HepG2 (cell line): ENCODE measurements around the gene TMPRSS7. TPM values are rescaled to one million over a fixed set of nuclear protein-coding genes. Genes with fewer than 3 reads are reported as not detected.

Experiments used
- ATAC-seq: fragments of 200-7000 bp; cut with Tn5 transposase; 3 replicates; pipeline ENCODE4 v1.9.1; 2020; ENCODE audit warnings: mild to moderate bottlenecking, moderate library complexity
- BruUV-seq: library from RNA; stranded (reverse); fragments of 400-500 nt; replicated peaks from 2 replicates; lab custom pipeline; 2021; lab: Mats Ljungman, UMichigan
- CTCF ChIA-PET: fragments of 300-600 bp; formaldehyde crosslinking; extraction: SDS; loops from one replicate; lab custom pipeline; 2021; ENCODE audit warnings: low total read pairs, inconsistent platforms, low intra/inter-chr PET ratio; lab: Yijun Ruan, JAX
- POLR2A ChIA-PET: fragments of 350-600 bp; sonication (Branson Sonifier 250); formaldehyde crosslinking; loops from one replicate; lab custom pipeline; 2020; ENCODE audit warnings: antibody characterized with exemption, inconsistent platforms; lab: Yijun Ruan, JAX
- DNase-seq: peaks from one replicate; pipeline ENCODE4 v3.0.0-alpha.2; 2015; ENCODE audit warnings: low spot score
- FAIRE-seq: peaks from 3 replicates; lab custom pipeline; 2011; peaks lifted over from hg19 to GRCh38; lab: Jason Lieb, UNC
- H2AFZ ChIP-seq: one replicate; pipeline ENCODE4 v1.6.1; 2011; ENCODE audit warnings: low read length, inconsistent platforms
- H3K27ac ChIP-seq: fragments of 300-600 bp; 3 replicates; pipeline ENCODE4 v1.8.0; 2011; ENCODE audit warnings: mixed run types, mild to moderate bottlenecking, mixed read lengths, low read length, inconsistent platforms; ENCODE audit not compliant: insufficient read depth; ENCODE audit errors: extremely low read length
- H3K27me3 ChIP-seq, 2 experiments: fragments of 200-600 bp in 1 of 2; 2 replicates in 1 of 2; 3 replicates in 1 of 2; pipeline versions ENCODE4 v1.6.0 to v1.8.0; 2011; ENCODE audit warnings: low read length in 2 of 2, mild to moderate bottlenecking in 2 of 2, moderate library complexity in 2 of 2, inconsistent platforms in 1 of 2; ENCODE audit not compliant: insufficient read depth in 2 of 2, control insufficient read depth in 1 of 2
- H3K36me3 ChIP-seq, 2 experiments: fragments of 200-600 bp in 1 of 2; replicated peaks in 1 of 2; 2 replicates in 1 of 2; 3 replicates in 1 of 2; pipeline versions ENCODE4 v1.5.1 to v1.8.0; 2011; ENCODE audit warnings: low read length in 2 of 2, inconsistent platforms in 1 of 2; ENCODE audit not compliant: insufficient read depth in 2 of 2, control insufficient read depth in 1 of 2
- H3K4me1 ChIP-seq: 2 replicates; pipeline ENCODE4 v1.5.1; 2012; ENCODE audit warnings: low read length, inconsistent platforms; ENCODE audit not compliant: insufficient read depth
- H3K4me2 ChIP-seq: 2 replicates; pipeline ENCODE4 v1.6.0; 2011; ENCODE audit warnings: low read depth, low read length, inconsistent platforms
- H3K4me3 ChIP-seq, 3 experiments: fragments of 200-600 bp in 1 of 3; sonication (generic), shearing (Covaris generic) in 1 of 3; replicated peaks in 1 of 3; 2 replicates each; pipeline ENCODE4 v1.5.1; 2011 to 2016; ENCODE audit warnings: low read length in 3 of 3, inconsistent platforms in 2 of 3, low read depth in 2 of 3, mild to moderate bottlenecking in 2 of 3, control low read depth in 1 of 3, mixed read lengths in 1 of 3; ENCODE audit not compliant: insufficient read depth in 1 of 3
- H3K79me2 ChIP-seq: one replicate; pipeline ENCODE4 v1.6.1; 2011; ENCODE audit warnings: low read length, inconsistent platforms; ENCODE audit not compliant: insufficient read depth
- H3K9ac ChIP-seq: 2 replicates; pipeline ENCODE4 v1.6.0; 2011; ENCODE audit warnings: mild to moderate bottlenecking, low read depth, low read length, inconsistent platforms; ENCODE audit not compliant: insufficient read depth
- H3K9me3 ChIP-seq: 2 replicates; pipeline ENCODE4 v1.5.1; 2012; ENCODE audit warnings: mild to moderate bottlenecking, low read length
- H4K20me1 ChIP-seq: 2 replicates; pipeline ENCODE4 v1.6.0; 2011; ENCODE audit warnings: inconsistent platforms, mild to moderate bottlenecking, low read length, moderate library complexity; ENCODE audit not compliant: insufficient read depth
- FOXO4 ChIP-seq: sonication (generic); formaldehyde crosslinking; conservative IDR thresholded peaks from 2 replicates; pipeline ENCODE4 v1.8.1; 2023; ENCODE audit warnings: missing genetic modification reagents
- KLF11 ChIP-seq: IDR thresholded peaks from 2 replicates; pipeline ENCODE4 v1.6.1; 2016; ENCODE audit warnings: missing compliant biosample characterization
- MAFF ChIP-seq: IDR thresholded peaks from 2 replicates; pipeline ENCODE4 v1.6.1; 2011; ENCODE audit warnings: low read depth, low read length, improper control_type of control experiment
- MBNL3 ChIP-seq: fragments of 250-450 bp; sonication (Bioruptor Pico); conservative IDR thresholded peaks from 2 replicates; pipeline ENCODE4 v1.8.0; 2022; ENCODE audit warnings: mild to moderate bottlenecking, inconsistent platforms
- NFE2L1 ChIP-seq: sonication (generic); formaldehyde crosslinking; IDR thresholded peaks from 2 replicates; pipeline ENCODE4 v1.4.0; 2020; ENCODE audit warnings: missing genetic modification reagents, mild to moderate bottlenecking, borderline replicate concordance
- NR2F2 ChIP-seq: IDR thresholded peaks from 2 replicates; pipeline ENCODE4 v1.6.1; 2012; ENCODE audit warnings: low read depth, inconsistent platforms, borderline replicate concordance
- TEAD2 ChIP-seq: sonication (generic); formaldehyde crosslinking; IDR thresholded peaks from 2 replicates; pipeline ENCODE4 v1.9.0; 2021; ENCODE audit warnings: missing genetic modification reagents
- TEF ChIP-seq: sonication (generic); formaldehyde crosslinking; IDR thresholded peaks from 2 replicates; pipeline ENCODE4 v1.5.0; 2020; ENCODE audit warnings: missing genetic modification reagents
- TRIM24 ChIP-seq: sonication (generic); formaldehyde crosslinking; IDR thresholded peaks from 2 replicates; pipeline ENCODE4 v1.8.0; 2022; ENCODE audit warnings: mild to moderate bottlenecking, missing genetic modification reagents
- ZNF24 ChIP-seq: fragments of 450-650 bp; IDR thresholded peaks from 2 replicates; pipeline ENCODE4 v1.6.1; 2017; ENCODE audit warnings: antibody characterized with exemption, mild to moderate bottlenecking
- ZNF484 ChIP-seq: sonication (generic); formaldehyde crosslinking; IDR thresholded peaks from 2 replicates; pipeline ENCODE4 v1.5.1; 2020; ENCODE audit warnings: mild to moderate bottlenecking, low read depth, missing genetic modification reagents, borderline replicate concordance
- ZNF709 ChIP-seq: sonication (generic); formaldehyde crosslinking; IDR thresholded peaks from 2 replicates; pipeline ENCODE4 v1.5.0; 2020; ENCODE audit warnings: mild to moderate bottlenecking, missing genetic modification reagents
- WGBS: methylation state at CpG from one replicate; pipeline ENCODE4 v1.1.6; 2017; ENCODE audit warnings: low lambda C conversion rate; 5-methylcytosine and 5-hydroxymethylcytosine counted together
- in situ Hi-C: cut with HindIII; loops from 2 replicates; pipeline ENCODE4 v1.10.0; 2017; ENCODE audit warnings: low pct_unique_long_range_greater_than_20kb; ENCODE audit not compliant: extremely low pct_ligation_motif_present
- intact Hi-C: fragments of 100-400 bp; cut with micrococcal nuclease; formaldehyde crosslinking; loops from one replicate; pipeline ENCODE4 v1.10.0; 2022; ENCODE audit not compliant: unreplicated experiment
- polyA plus RNA-seq, 8 experiments: library from polyadenylated mRNA; depleted of rRNA in 3 of 8; stranded (reverse) in 7 of 8; unstranded in 1 of 8; fragments of >200 nt; fragmentation: Illumina TruSeq in 4 of 8; extraction: Trizol in 4 of 8; gene quantifications; 2 replicates each; pipeline versions ENCODE4 v1.2.1 to v1.2.3, GENCODE V29; 2011 to 2016; ENCODE audit warnings: low read depth in 4 of 8, missing spikeins in 1 of 8, mixed read lengths in 1 of 8; ENCODE audit not compliant: insufficient read depth in 1 of 8
- total RNA-seq, 5 experiments: library from RNA; depleted of rRNA; stranded (reverse); fragments of >200 nt; fragmentation: Illumina TruSeq; extraction: Trizol; gene quantifications; 2 replicates each; pipeline ENCODE4 v1.2.3, GENCODE V29; 2016; ENCODE audit warnings: low read depth in 1 of 5
- TF ChIP-seq, protein P1 (sequence below): sonication (generic); formaldehyde crosslinking; IDR thresholded peaks from 2 replicates; pipeline ENCODE4 v1.8.1; 2023; ENCODE audit warnings: mild to moderate bottlenecking, missing genetic modification reagents, borderline replicate concordance

TMPRSS7 gene
- total and polyA plus RNA-seq, 2 of the 13 experiments (the other 11 are each of a cell fraction or from before 2014, with no cell fraction given) = not detected

DNA sequence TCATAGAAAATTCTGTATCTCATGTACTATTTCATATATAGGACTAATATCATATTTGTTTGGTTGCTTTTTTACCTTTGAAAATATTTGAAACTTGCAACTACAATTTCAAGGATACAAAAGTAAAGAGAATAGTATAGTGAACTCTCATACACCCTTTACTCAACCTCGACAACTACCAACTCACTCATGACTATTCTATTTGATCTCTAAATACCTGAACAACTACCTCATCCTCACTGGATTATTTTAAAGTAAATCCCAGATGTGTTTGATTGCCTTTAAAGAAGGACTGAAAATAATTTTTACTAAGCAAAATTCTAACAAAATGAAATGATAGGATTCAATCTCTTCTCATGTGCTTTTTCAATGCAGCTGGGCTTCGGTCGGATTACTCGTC is 12.1 kb downstream of the TMPRSS7 start:
- 52% methylated on average over 4 of the region's 4 CpGs for WGBS
- no peak overlapping the region for H3K4me3 ChIP-seq
- CTCF ChIA-PET = no interaction called here

More for the DNA sequence above, 12.1 kb downstream of the TMPRSS7 start:
- Histone ChIP-seq H3K27me3 (peaks cover 0 to 6% of the 10 kb centered on the region in 2 experiments; a peak in 2 of 5 replicates), H2AFZ (no peak overlapping the region), H3K27ac (no peak overlapping the region), H3K9ac (no peak overlapping the region), H3K79me2 (no peaks in the 10 kb centered on the region), H3K4me2 (no peak overlapping the region), H4K20me1 (no peaks in the 10 kb centered on the region), H3K4me1 (peaks cover 11% of the 10 kb centered on the region), H3K9me3 (no peaks in the 10 kb centered on the region), H3K36me3 (no peaks in the 10 kb centered on the region)
- POLR2A ChIA-PET = no interaction called here
- in situ Hi-C loops = no loop called here
- ATAC-seq (no peak), FAIRE-seq (no peak), DNase-seq (no peak)
- BruUV-seq = no TSS peak
- intact Hi-C loops = no loop called here
- TF ChIP-seq MAFF = no peak
- no peak for TF ChIP-seq NFE2L1 (CRISPR knock-in tag)
- TF ChIP-seq, protein P1, sequence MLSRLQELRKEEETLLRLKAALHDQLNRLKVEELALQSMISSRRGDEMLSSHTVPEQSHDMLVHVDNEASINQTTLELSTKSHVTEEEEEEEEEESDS = no peak
- no peak for TF ChIP-seq TRIM24 (CRISPR knock-in tag)
- TF ChIP-seq FOXO4 = no peak
- no peak for TF ChIP-seq TEAD2 (CRISPR knock-in tag)
- no peak for TF ChIP-seq ZNF24
- TF ChIP-seq TEF (CRISPR knock-in tag) = no peak
- no peak for TF ChIP-seq ZNF484
- no peak for TF ChIP-seq MBNL3 (CRISPR knock-in tag)
- TF ChIP-seq NR2F2 = no peak
- no peak for TF ChIP-seq KLF11 (CRISPR knock-in tag)
- no peak for TF ChIP-seq ZNF709
